Testis (tissue), 2 donors: Measurements from ENCODE around the gene VPS35L.

Source experiments
- POLR2A ChIP-seq: fragments of 450-650 bp; IDR thresholded peaks from one replicate; pipeline ENCODE4 v1.6.1; 2017; ENCODE audit warnings: antibody characterized with exemption, mild to moderate bottlenecking, moderate library complexity
- TF ChIP-seq, protein P1 (sequence below), 3 experiments: fragments of 450-650 bp in 2 of 3; fragments of 200-600 bp in 1 of 3; sonication (generic) in 1 of 3; IDR thresholded peaks; one replicate each; pipeline ENCODE4 v1.5.1; 2016 to 2019; ENCODE audit warnings: antibody characterized with exemption in 3 of 3, mild to moderate bottlenecking in 2 of 3, moderate library complexity in 1 of 3

DNA sequence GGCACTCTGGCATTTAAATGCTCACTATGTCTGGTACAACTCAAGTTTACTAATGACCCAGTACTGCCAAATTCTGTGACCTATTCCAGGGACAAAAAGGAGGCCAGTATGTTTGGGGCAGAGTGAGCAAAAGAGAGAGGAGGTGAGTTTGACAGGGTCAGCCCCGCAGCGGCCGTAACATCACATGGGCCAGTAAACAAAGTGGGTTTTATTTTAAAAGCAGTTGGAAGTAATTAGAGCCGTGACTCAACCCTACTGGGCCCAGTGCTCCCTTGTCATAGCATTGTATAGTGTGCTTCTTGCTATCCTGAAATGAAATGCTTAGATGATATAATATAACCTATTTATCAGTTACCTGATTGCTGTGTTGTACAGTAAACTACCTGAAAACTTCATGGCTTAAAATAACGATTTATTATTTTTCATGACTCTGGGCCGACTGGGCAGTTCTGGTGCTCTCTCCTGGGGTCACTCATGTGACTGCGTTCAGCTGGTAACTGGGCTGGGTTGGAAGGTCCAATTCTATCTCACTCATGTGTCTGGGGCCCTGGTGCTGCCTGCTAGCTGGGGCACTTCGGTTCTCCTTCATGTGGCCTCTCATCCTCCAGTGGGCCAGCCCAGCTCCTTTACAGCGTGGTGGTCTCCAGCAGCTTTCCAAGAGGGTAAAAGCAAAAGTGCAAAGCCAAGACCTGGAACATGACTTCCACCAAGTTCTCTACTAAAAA lies 189.9 kb downstream of the VPS35L start:
- no peak for TF ChIP-seq POLR2A
- TF ChIP-seq, protein P1, sequence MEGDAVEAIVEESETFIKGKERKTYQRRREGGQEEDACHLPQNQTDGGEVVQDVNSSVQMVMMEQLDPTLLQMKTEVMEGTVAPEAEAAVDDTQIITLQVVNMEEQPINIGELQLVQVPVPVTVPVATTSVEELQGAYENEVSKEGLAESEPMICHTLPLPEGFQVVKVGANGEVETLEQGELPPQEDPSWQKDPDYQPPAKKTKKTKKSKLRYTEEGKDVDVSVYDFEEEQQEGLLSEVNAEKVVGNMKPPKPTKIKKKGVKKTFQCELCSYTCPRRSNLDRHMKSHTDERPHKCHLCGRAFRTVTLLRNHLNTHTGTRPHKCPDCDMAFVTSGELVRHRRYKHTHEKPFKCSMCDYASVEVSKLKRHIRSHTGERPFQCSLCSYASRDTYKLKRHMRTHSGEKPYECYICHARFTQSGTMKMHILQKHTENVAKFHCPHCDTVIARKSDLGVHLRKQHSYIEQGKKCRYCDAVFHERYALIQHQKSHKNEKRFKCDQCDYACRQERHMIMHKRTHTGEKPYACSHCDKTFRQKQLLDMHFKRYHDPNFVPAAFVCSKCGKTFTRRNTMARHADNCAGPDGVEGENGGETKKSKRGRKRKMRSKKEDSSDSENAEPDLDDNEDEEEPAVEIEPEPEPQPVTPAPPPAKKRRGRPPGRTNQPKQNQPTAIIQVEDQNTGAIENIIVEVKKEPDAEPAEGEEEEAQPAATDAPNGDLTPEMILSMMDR (IDR thresholded peaks at IDR 0.05): no peak
